Adipocyte (in vitro differentiated cells): ENCODE measurements around the gene CYP2C8.
"Not testable (repeated sequence)": the region's sequence is repeated elsewhere in the genome, so short reads cannot be mapped to it uniquely, and the experiment has no call there.

Experiments used
- DNase-seq: peaks from one replicate; pipeline ENCODE4 v3.0.0-alpha.2; 2015; ENCODE audit warnings: low read depth
- H3K27me3 ChIP-seq: replicated peaks from 2 replicates; pipeline ENCODE4 v1.7.0; 2013; ENCODE audit warnings: mild to moderate bottlenecking, low read length, moderate library complexity; ENCODE audit not compliant: control insufficient read depth, insufficient read depth
- H3K36me3 ChIP-seq: 2 replicates; pipeline ENCODE4 v1.7.0; 2013; ENCODE audit warnings: low read length, mild to moderate bottlenecking, moderate library complexity; ENCODE audit not compliant: control insufficient read depth, insufficient read depth, severe bottlenecking
- H3K4me1 ChIP-seq: 2 replicates; pipeline ENCODE4 v1.7.0; 2013; ENCODE audit warnings: mild to moderate bottlenecking, low read length, moderate library complexity; ENCODE audit not compliant: control insufficient read depth, insufficient read depth
- H3K4me3 ChIP-seq: 2 replicates; pipeline ENCODE4 v1.7.0; 2013; ENCODE audit warnings: mild to moderate bottlenecking, low read length, moderate library complexity
- H3K9ac ChIP-seq: 2 replicates; pipeline ENCODE4 v1.7.0; 2013; ENCODE audit warnings: mild to moderate bottlenecking, low read length, moderate library complexity
- H3K9me3 ChIP-seq: 2 replicates; pipeline ENCODE4 v1.7.0; 2013; ENCODE audit warnings: mild to moderate bottlenecking, low read length, moderate library complexity; ENCODE audit not compliant: control insufficient read depth

The CYP2C8 gene

GRCh38 chr10:95069286-95069685 is at the start of gene CYP2C8:
TSS of gene CYP2C8 (minus strand) at chr10:95069497. CDS start at chr10:95069402, 95 bp downstream.
- Histone ChIP-seq H3K4me3 (no peak within 1 kb of the TSS), H3K9me3 (no peaks in the 10 kb centered on the region), H3K27me3 (no peaks in the 10 kb centered on the region), H3K9ac (no peak within 1 kb of the TSS), H3K36me3 (no peaks in the 10 kb centered on the region), H3K4me1 (no peaks in the 10 kb centered on the region)
- DNase-seq = no peak

DNA sequence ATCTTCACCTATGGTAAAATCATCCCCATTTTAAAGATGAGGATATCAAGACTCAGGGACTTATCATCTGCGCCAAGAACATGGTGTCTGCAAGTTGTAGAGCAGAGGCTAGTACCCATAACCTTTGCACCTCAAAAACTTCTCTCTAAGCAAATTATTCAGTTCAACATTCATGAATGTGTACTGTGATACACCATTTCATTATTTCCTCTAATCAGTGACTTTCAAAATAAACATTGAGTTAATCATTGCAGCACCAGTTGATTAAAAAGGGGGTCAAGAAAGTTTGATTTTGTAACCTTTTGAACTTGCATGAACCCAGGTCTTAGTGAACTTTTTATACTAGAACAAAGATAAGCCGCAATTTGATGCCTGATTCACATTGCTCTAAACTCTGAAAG is 47.6 kb upstream of the CYP2C8 start:
- no peaks in the 10 kb centered on the region for H3K4me1 ChIP-seq
- DNase-seq = no peak
- H3K4me3 ChIP-seq = no peak overlapping the region
- H3K36me3 ChIP-seq = no peaks in the 10 kb centered on the region
- no peak overlapping the region for H3K9ac ChIP-seq
- H3K9me3 ChIP-seq = peaks cover 26% of the 10 kb centered on the region
- H3K27me3 ChIP-seq = no peaks in the 10 kb centered on the region

- not testable (repeated sequence) for H3K27me3 ChIP-seq, H3K9ac ChIP-seq, H3K9me3 ChIP-seq, H3K4me1 ChIP-seq, DNase-seq, H3K36me3 ChIP-seq, H3K4me3 ChIP-seq
These were observed 41.5 kb upstream of the CYP2C8 start for GRCh38 chr10:95110823-95111222.

DNA sequence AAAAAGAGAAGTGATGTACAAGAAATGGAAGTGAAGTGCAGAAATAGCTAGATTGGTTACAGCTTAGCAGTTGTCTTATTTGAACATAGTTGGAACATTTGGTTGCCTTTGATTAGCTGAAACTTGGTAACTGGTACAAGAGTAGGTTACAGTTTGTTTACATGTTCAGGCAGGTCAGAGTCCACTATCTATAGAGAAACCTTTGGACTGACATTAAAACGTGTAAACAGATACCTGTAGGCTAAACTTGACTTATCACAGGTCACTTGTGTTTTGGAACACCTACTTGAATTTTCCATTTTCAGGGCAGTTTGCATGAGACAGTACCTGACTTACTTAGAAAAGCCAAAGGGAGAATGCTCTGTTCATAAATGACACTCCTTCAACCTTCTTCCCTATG is 28.5 kb upstream of the CYP2C8 start:
- no peaks in the 10 kb centered on the region for H3K36me3 ChIP-seq
- no peak for DNase-seq
- no peaks in the 10 kb centered on the region for H3K9me3 ChIP-seq
- no peaks in the 10 kb centered on the region for H3K4me1 ChIP-seq
- no peak overlapping the region for H3K4me3 ChIP-seq
- no peaks in the 10 kb centered on the region for H3K27me3 ChIP-seq
- H3K9ac ChIP-seq = no peak overlapping the region

- H3K4me1 ChIP-seq = no peaks in the 10 kb centered on the region
- H3K27me3 ChIP-seq = no peaks in the 10 kb centered on the region
- no peaks in the 10 kb centered on the region for H3K36me3 ChIP-seq
- no peaks in the 10 kb centered on the region for H3K9me3 ChIP-seq
- no peak overlapping the region for H3K9ac ChIP-seq
- no peak for DNase-seq
- no peak overlapping the region for H3K4me3 ChIP-seq
These were observed 26.8 kb upstream of the CYP2C8 start for GRCh38 chr10:95096143-95096542.

DNA sequence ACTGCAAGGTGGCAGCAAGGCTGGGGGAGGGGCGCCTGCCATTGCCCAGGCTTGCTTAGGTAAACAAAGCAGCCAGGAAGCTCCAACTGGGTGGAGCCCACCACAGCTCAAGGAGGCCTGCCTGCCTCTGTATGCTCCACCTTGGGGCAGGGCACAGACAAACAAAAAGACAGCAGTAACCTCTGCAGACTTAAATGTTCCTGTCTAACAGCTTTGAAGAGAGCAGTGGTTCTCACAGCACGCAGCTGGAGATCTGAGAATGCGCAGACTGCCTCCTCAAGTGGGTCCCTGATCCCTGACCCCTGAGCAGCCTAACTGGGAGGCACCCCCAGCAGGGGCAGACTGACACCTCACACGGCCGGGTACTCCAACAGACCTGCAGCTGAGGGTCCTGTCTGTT is 10.3 kb upstream of the CYP2C8 start:
- H3K9me3 ChIP-seq, H3K27me3 ChIP-seq, H3K9ac ChIP-seq, H3K4me3 ChIP-seq, H3K4me1 ChIP-seq, H3K36me3 ChIP-seq, DNase-seq: not testable (repeated sequence)

- H3K4me3 ChIP-seq = no peak overlapping the region
- H3K9ac ChIP-seq = no peak overlapping the region
- DNase-seq = no peak
- no peaks in the 10 kb centered on the region for H3K27me3 ChIP-seq
- peaks cover 3% of the 10 kb centered on the region for H3K9me3 ChIP-seq
- H3K4me1 ChIP-seq = no peaks in the 10 kb centered on the region
- H3K36me3 ChIP-seq = no peaks in the 10 kb centered on the region
These were observed 8.3 kb upstream of the CYP2C8 start for GRCh38 chr10:95077556-95077955.

GRCh38 chr10:95071107-95071660 is 1.9 kb upstream of the CYP2C8 start:
- no peak for DNase-seq
- no peak overlapping the region for H3K4me3 ChIP-seq
- H3K27me3 ChIP-seq = no peaks in the 10 kb centered on the region
- no peaks in the 10 kb centered on the region for H3K36me3 ChIP-seq
- H3K4me1 ChIP-seq = no peaks in the 10 kb centered on the region
- H3K9ac ChIP-seq = no peak overlapping the region
- no peaks in the 10 kb centered on the region for H3K9me3 ChIP-seq

- not testable (repeated sequence) for H3K9ac ChIP-seq, H3K27me3 ChIP-seq, H3K9me3 ChIP-seq, H3K36me3 ChIP-seq, H3K4me3 ChIP-seq, H3K4me1 ChIP-seq, DNase-seq
These were observed 5.2 kb downstream of the CYP2C8 start for GRCh38 chr10:95064125-95064524.

- H3K9me3 ChIP-seq = no peaks in the 10 kb centered on the region
- no peaks in the 10 kb centered on the region for H3K27me3 ChIP-seq
- no peaks in the 10 kb centered on the region for H3K4me1 ChIP-seq
- H3K36me3 ChIP-seq = no peaks in the 10 kb centered on the region
- no peak overlapping the region for H3K4me3 ChIP-seq
- H3K9ac ChIP-seq = no peak overlapping the region
- no peak for DNase-seq
These were observed 12.4 kb downstream of the CYP2C8 start for GRCh38 chr10:95056744-95057363.

DNA sequence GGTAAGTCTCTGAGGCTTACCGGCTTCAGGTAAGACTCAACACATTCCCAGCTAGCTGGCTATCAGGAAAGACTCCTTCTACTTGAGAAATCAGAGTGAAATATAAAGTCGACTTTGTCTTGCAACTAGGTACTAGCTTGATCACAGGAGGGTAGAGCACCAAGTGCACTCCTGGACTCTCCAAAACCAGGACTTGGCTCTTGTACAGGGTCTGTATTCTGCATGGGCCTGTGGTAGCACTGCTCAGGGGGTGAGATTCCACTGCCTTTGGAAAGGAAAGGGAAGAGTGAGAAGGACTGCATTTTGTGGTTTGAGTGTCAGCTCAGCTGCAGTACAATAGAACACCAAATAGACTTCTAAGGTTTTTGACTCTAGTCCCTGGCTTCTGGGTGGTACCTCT is 19.4 kb downstream of the CYP2C8 start:
- H3K4me3 ChIP-seq = no peak overlapping the region
- H3K27me3 ChIP-seq = no peaks in the 10 kb centered on the region
- H3K9me3 ChIP-seq = no peaks in the 10 kb centered on the region
- H3K9ac ChIP-seq = no peak overlapping the region
- H3K4me1 ChIP-seq = no peaks in the 10 kb centered on the region
- no peak for DNase-seq
- no peaks in the 10 kb centered on the region for H3K36me3 ChIP-seq

DNA sequence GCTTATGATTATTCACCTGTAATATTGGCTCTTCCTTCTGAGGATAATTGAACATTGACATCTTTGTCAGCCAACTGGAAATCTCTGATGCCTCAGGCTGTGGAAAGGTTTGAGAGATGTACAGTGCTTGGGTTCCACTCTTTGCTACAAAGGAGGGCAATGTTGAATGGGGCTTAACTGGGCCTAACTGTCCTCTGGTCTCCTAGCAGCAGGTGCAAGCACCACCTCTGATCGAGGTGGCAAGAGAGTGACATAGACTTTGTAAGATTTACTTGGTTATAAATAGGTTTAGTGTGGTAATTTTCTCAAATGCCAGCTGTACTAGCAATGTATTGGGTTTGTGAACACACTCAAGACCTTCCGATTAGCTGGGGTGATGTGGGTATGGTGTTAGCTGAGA is 21.1 kb downstream of the CYP2C8 start:
- no peaks in the 10 kb centered on the region for H3K9me3 ChIP-seq
- H3K4me1 ChIP-seq = no peaks in the 10 kb centered on the region
- DNase-seq = no peak
- no peak overlapping the region for H3K9ac ChIP-seq
- no peaks in the 10 kb centered on the region for H3K27me3 ChIP-seq
- no peak overlapping the region for H3K4me3 ChIP-seq
- no peaks in the 10 kb centered on the region for H3K36me3 ChIP-seq
